NCI-H1105 treated with DMSO at 0.1 percent for 48 hours (cell line): ENCODE results near the gene SERPINB11.
A peak's percentile ranks its signal among the peaks of the same experiment; 100 is the strongest.
"Not testable (repeated sequence)": the region's sequence is repeated elsewhere in the genome, so short reads cannot be mapped to it uniquely, and the experiment has no call there.

ENCODE experiments used
- DNase-seq: peaks from one replicate; lab custom pipeline; 2025; lab: John Stamatoyannopoulos, UW

The SERPINB11 gene

DNA sequence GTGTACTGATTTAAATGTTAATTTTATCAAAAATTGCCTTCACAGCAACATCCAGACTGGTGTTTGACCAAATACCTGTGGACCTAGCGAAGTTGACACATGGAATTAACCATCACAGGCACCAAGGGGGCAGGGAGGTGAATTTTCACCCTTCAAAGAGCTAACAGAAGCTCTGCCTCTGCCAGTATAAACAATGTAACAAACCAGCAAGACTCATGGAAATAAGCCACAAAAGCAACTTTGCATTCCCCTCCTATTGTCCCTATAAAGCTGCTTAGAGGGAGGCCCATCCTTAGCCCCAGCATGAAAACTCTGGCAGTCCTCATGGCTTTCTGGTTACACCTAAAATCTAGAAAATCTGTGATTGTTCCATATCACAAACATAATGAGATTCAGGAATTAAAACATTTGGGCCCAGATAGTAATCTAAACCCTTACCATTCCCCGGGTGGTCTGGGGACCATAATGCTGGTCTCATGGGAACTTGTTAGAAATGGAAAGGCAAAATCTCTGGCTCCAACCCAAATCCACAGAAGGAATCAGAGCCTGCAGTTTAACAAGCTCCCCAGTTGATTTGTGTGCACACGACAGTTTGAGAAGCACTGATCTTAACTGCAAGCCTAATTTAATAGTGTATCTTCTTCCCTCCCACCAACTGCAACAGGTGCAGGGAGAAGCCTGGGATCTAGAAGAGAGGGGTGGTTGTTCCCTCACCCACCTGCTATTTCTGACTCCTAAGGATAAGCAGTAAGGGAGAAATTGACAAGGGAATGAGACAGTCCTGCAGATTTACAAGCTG, 23.1 kb downstream of the SERPINB11 start:
- DNase-seq = peak; percentile 12

DNA sequence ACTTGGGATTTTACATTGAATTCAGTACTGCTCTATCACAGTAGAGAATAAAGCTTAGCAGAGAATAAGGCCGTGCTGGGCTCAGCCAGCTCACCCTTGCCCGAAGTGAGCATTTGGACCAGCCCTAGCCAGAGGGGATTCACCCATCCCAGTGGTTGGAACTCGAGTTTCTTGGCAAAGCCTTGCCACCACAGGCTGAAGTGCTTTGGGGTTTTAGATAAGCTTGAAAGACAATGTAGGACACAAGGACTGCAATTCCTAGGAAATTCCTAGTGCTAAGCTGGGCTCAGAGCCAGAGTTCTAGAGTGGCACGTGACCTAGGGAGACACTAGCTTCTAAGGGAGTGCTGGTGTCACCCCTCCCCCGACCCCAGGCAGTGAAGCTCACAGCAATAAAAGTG, 28.0 kb downstream of the SERPINB11 start:
- no peak for DNase-seq

DNA sequence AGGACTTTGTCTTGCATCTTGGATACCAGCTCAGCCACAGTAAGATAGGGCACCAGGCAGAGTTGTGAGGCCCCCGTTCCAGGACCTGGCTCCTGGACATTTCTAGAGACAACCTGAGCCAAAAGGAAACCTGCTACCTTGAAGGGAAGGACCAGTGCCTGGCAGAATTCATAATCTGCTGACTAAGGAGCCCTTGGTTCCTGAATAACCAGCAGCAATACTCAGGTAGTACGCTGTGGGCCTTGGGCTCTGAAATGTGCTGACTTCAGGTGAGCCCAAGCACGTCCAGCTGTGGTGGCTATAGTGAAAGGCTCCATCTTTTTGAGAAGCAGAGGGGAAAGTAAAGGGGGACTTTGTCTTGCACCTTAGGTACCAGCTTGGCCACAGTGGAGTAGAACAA, 28.5 kb downstream of the SERPINB11 start:
- DNase-seq = no peak

DNA sequence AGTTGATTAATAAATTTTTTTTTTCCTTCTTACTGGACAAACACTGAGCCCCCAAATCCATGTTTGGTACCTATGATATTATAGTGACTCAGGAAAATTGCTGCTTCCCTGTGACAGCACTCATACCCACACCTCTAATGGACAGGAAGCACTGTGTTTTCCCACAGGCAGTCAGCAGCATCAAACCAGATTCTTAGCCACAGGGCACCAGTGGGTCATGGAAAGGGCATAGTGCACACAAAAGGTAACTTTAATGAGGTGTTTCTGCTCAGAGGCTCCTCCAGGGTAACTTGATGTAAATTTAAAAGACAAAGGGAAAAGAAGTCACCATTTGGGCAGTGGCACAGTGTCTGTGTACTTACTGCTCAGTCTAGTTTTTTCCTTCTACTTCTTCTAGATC, 34.1 kb downstream of the SERPINB11 start:
- no peak for DNase-seq

DNA sequence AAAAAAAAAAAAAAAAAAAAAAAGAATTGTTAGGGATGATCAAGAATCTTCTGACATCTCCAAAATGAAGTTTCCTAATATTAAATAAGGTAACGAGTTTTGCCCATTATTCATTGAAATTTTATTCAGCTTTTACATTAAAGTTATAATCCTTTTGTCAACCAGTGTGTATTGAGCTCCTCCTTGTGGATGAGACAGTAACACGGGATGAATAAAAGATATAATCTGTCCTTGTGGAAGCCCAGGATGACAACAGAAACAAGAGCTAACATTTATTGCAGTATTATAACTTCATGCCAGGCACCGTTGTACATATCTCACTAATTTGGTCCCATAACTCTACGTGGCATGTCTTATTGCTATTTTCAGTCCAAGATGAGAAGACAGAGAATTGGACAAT, 39.0 kb downstream of the SERPINB11 start:
- DNase-seq = peak; percentile 24

DNA sequence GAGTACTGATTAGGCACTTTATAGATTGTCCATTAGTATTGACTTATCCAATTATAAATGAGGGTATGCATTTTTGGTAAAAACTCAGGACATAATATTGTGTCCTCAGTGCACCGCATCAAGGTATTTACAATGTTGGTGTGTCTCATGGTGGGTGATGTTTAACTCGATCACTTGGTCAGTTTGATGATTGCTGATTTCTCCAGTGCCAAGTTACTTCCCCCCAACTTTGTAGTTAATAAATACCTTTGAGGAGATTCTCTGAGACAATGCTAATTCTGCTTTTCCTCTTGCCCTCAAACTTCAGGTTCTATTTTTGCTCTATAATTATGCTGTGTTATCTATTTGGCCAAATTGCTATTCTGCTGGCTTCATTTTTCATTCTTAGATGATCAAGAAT, 44.2 kb downstream of the SERPINB11 start:
- no peak for DNase-seq

DNA sequence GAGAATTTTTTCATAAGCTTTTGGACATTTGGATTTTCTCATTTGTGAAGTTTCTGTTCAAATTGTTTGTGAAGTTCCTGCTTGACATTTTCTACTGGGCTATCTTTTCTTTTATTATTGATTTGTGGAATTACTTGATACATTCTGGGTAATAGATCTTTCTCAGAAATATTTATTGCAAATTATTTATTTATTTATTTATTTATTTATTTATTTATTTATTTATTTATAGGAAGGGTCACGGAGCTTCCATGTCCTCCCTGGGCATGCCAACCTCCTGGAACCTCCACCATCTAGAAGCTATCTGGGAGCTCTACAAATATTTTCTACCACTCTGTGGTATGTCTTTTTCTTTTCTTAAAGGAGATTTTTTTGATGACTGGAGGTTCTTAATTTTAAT, 46.7 kb downstream of the SERPINB11 start:
- DNase-seq = no peak

DNA sequence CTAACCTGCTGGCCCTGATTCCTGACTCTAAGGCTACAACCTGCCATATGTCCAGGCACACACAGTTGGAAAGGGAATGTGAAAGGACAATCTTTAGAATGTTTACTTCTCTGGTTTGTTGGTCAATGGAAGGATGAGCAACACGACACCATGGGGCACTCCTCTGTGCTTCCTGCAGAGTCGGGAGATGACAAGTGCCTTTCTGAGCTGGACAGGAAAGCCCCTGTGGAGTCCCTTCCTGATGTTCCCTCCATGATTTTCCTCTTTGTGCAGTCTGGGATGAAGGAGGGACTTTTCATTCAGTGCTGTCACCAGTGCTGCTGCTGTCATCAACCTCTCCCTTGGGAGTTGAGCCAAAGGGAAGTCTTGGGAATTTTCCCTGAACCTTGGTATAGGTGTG, 49.9 kb downstream of the SERPINB11 start:
- no peak for DNase-seq

DNA sequence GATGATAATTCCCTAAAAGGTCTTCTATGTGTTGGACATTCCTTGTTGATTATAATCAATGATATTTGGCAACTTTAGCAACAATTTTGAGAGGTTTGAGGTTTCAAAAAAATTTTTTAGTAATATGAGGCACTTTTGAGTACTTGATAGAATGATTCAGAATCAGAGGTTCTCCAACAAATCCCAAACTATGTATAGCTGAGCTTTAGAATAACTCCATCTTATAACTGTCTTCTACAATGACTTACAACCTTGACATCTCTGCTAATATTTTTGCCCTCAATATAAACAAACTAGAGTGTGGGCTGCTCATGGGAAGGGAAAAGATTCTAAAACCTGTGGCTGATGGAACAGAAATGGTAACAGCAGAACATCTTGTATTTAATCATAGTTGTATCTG, 50.9 kb downstream of the SERPINB11 start:
- DNase-seq = no peak

DNA sequence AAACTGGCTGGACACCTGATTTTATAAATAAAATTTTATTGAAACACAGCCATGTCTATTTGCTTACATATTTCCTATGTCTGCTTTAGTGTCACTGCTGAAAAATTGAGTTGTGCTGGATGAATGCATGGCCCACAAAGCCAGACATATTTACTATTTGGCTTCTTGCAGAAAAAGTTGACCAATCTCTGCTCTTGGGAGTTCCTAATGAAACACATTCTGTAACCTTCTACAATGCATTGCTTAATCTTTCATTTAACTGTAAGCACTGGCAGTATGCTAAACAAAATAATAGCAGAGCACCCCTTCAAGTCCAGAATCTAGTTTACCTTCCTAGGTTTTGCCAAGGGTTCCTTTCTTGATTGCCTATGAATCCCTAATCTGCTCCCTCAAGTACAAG, 54.8 kb downstream of the SERPINB11 start:
- no peak for DNase-seq

DNA sequence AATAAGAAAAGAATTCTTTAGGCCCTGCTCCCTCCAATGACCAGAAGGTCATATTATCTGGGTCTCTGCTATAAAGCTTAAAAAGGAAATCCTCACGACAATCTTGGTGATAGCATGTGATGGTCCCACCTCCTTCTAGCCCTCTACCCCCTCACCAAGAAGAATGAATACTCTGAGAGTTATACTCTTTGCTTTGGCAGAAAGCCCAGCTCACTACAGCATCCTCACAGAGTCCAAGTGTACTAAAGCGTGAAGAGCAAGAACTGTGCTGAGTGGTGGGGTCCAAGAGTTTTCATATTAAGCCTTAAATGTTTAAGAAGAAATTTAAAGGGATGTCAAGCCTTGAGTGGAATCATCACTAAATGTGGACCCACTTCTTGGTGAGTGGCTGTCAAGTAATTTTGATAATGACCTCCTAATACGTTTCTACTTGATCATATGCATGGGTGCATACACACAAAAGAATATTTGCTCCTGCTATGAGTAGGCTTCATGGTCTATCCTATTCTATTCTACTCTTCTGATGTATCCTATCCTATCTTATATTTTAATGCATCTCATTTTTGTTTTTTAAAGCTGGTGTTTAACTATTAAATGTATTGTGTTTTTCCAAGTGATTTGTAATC, 56.0 kb downstream of the SERPINB11 start:
- DNase-seq = peak; percentile 44

DNA sequence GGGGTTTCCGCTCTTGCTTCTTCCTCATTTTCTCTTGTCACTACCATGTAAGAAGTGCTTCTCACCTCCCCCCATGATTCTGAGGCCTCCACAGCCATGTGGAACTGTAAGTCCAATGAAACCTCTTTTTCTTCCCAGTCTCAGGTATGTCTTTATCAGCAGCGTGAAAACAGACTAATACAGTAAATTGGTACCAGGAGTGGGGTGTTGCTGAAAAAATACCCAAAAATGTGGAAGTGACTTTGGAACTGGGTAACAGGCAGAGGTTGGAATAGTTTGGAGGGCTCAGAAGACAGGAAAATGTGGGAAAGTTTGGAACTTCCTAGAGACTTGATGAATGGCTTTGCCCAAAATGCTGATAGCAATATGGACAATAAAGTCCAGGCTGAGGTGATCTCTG, 57.0 kb downstream of the SERPINB11 start:
- DNase-seq = not testable (repeated sequence)

DNA sequence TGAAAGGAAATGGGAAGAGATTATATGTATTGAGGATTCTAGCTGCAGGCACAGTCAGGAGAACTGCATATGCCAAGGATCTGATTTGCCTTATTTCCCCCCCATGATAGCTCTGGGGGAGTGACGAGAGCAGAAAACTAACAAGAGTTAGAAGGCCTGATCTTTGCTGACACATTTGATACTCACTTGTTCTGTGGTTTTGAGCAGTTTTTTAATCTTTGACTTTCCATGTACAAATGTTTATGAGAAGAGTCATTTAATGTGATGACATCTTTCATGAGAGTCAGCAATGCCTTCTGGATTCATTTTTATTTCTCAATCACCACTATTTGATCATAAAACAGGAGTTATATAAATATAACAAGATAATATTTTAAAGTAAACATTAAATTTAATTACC, 59.8 kb downstream of the SERPINB11 start:
- no peak for DNase-seq

DNA sequence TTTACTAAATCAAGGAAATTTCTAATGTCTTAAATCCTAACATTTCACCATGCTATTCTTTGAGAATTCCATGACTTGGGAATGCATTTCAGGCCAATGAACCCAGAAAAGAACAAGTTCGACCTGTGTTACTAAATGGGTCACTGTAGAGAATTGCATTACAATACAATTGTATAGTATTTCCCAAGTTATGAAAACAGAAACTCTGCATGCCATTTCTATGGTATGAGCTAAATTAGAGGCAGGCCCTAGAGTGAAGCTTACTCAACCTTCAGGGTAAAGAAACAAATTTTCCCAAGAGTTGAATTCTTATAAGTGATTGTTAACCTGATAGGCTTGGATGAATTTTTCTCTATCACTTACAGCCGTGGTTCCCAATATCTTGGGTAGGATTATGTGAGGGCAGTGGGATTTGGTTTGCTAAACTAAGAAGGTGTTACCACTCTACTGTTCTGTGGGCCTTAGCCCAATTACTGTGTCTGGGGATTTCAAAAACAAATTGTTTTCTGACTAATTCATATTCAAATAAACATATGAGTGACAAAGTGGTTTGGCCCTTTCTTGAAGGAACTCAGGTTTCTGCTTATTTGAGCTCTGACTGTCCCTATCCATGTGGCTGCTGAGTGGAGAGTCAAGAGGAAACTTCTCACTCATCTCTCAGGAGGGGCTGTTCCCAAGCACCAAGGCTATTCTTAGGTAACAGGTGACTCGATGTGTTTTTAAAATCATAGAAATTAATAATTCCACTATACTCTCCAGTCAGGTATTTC, 61.3 kb downstream of the SERPINB11 start:
- DNase-seq = no peak

DNA sequence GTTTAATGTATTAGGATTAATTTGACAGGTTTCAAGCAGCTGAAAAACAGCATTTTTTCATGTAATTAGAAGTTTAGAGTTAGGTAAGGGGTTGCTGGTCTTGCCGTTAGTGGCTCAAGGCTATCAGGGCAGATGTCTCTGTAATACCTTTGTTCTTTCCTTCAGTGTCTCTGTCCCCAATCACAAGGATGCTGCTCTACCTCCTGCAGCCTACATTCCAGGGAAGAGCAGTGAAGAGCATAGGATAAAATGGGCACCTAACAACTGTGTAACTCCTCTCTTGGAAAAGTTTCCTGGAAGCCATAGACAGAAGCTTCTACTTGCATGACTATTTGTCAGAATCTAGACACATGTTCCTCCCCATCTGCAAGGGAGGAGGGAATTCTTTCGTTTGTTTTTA, 63.1 kb downstream of the SERPINB11 start:
- no peak for DNase-seq
